Kidney epithelial cell (primary cell): ENCODE results near the gene ARID3C. TPM values are rescaled to one million over a fixed set of nuclear protein-coding genes. Genes with fewer than 3 reads are reported as not detected.
A peak's percentile ranks its signal among the peaks of the same experiment; 100 is the strongest.

Experiments
- DNase-seq: peaks from one replicate; pipeline ENCODE4 v3.0.0-alpha.2; 2010; ENCODE audit warnings: low read depth
- H3K27me3 ChIP-seq: 2 replicates; pipeline ENCODE4 v1.6.0; 2011; ENCODE audit warnings: low read length; ENCODE audit not compliant: control insufficient read depth, insufficient read depth
- H3K36me3 ChIP-seq: 2 replicates; pipeline ENCODE4 v1.5.1; 2011; ENCODE audit warnings: low read length; ENCODE audit not compliant: control insufficient read depth, insufficient read depth
- H3K4me3 ChIP-seq: 2 replicates; pipeline ENCODE4 v1.5.1; 2011; ENCODE audit warnings: low read depth, mild to moderate bottlenecking, control low read depth, low read length
- CTCF ChIP-seq: IDR thresholded peaks from 2 replicates; pipeline ENCODE4 v1.5.1; 2011; ENCODE audit warnings: mild to moderate bottlenecking, moderate library complexity, low read length, control low read depth, inconsistent platforms; ENCODE audit not compliant: insufficient read depth, poor library complexity, severe bottlenecking
- total RNA-seq: library from RNA; depleted of rRNA; stranded (reverse); fragments of >200 nt; gene quantifications from 2 replicates; pipeline ENCODE4 v1.2.3, GENCODE V29; 2015

ARID3C gene
- total RNA-seq, 1 donor from 2014 or later = 1.0 TPM

GRCh38 chr9:34599546-34599945, 29.3 kb downstream of the ARID3C start:
- H3K4me3 ChIP-seq = no peak overlapping the region
- DNase-seq = no peak
- no peaks in the 10 kb centered on the region for H3K36me3 ChIP-seq
- no peak for TF ChIP-seq CTCF
- peaks cover 12% of the 10 kb centered on the region for H3K27me3 ChIP-seq

GRCh38 chr9:34594177-34594576, 34.7 kb downstream of the ARID3C start:
- no peaks in the 10 kb centered on the region for H3K36me3 ChIP-seq
- DNase-seq = no peak
- peaks cover 53% of the 10 kb centered on the region for H3K27me3 ChIP-seq
- H3K4me3 ChIP-seq = no peak overlapping the region
- no peak for TF ChIP-seq CTCF

GRCh38 chr9:34592895-34593601, 35.8 kb downstream of the ARID3C start:
- TF ChIP-seq CTCF = no peak
- no peak for DNase-seq
- Histone ChIP-seq H3K27me3 (peaks cover 64% of the 10 kb centered on the region), H3K36me3 (no peaks in the 10 kb centered on the region), H3K4me3 (no peak overlapping the region)

GRCh38 chr9:34591917-34592866, 36.7 kb downstream of the ARID3C start:
- Histone ChIP-seq H3K36me3 (no peaks in the 10 kb centered on the region), H3K4me3 (no peak overlapping the region), H3K27me3 (peaks cover 72% of the 10 kb centered on the region)
- no peak for DNase-seq
- TF ChIP-seq CTCF = no peak

GRCh38 chr9:34591248-34591916, 37.5 kb downstream of the ARID3C start:
- Histone ChIP-seq H3K4me3 (no peak overlapping the region), H3K36me3 (no peaks in the 10 kb centered on the region), H3K27me3 (peaks cover 77% of the 10 kb centered on the region)
- DNase-seq = no peak
- TF ChIP-seq CTCF = peak; percentile 84
